Measurements from ENCODE around the gene NHS.

Gene NHS

DNA sequence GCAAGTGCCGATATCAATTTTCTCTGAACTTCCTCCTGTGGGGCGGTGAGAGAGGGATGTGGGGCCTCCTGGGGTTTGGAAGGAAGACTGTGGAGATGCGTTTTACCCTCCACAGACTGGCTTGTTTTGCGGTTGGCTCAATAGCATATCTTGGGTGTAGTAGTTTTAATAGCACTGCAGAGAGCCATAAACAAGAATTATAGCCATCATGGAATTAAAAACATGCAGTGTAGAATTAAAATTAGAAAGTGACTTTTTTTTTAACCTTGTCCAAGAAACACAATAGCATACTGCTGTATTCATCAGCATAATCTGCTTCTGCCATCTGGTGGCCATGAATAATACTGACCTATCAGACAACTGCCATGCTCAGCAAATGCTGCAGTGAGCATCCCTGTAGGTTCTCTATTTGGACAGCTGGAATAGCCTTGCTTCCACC, 315.0 kb downstream of the NHS start:
- peak; percentile 44 for DNase-seq

- no peak for DNase-seq
Measured at GRCh38 chrX:17692709-17693346, 317.8 kb downstream of the NHS start.

- DNase-seq: peak; percentile 8
Measured at GRCh38 chrX:17697191-17697590, 322.2 kb downstream of the NHS start.

GRCh38 chrX:17700976-17701375, 326.0 kb downstream of the NHS start:
- DNase-seq: no peak

GRCh38 chrX:17703201-17703600, 328.2 kb downstream of the NHS start:
- DNase-seq: no peak

GRCh38 chrX:17705211-17705610, 330.2 kb downstream of the NHS start:
- no peak for DNase-seq

DNA sequence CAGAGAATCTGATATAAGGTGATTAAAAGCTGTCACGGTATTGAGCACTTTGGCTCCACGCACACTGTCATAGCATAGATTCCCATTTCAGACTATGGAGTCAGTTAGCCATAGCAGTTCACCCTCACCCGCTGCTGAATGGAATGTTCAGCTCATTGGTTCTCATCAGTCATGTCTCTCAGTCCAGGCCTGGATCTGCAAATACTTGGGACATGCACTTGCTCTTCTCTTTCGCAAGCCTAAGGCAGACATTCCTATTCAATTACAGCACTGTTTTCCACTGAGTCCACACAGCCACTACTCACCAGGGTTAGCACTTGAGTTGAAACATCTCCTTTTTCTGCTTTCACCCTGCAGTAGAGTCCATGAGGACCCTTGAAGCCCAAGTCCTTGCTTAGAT, 331.7 kb downstream of the NHS start:
- no peak for DNase-seq

GRCh38 chrX:17707731-17708130, 332.7 kb downstream of the NHS start:
- DNase-seq: no peak

- no peak for DNase-seq
Measured at GRCh38 chrX:17710871-17711301, 335.9 kb downstream of the NHS start.

GRCh38 chrX:17713288-17713687, 338.3 kb downstream of the NHS start:
- DNase-seq: no peak

DNA sequence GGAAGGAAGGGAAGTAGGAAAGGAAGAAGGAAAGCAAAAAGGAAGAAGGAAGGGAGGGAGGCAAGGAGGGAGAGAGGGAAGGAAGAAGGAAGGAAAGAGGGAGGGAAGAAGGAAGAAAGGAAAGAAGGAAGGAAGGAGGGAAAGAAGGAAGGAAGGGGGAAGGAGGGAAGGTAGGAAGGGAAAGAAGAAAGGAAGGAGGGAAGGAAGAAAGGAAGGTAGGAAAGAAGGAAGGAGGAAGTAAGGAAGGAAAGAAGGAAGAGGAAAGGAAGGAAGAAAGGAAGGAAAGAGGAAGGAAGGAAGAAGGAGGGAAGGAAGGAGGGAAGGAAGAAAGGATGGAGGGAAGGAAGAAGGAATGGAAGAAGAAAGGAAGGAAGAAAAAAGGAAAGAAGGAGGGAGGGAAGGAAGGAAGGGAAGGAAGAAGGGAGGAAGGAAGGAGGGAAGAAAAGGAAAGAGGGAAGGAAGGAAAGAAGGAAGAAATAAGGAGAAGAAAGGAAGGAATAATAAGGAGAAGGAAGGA, 343.7 kb downstream of the NHS start:
- no peak for DNase-seq

DNA sequence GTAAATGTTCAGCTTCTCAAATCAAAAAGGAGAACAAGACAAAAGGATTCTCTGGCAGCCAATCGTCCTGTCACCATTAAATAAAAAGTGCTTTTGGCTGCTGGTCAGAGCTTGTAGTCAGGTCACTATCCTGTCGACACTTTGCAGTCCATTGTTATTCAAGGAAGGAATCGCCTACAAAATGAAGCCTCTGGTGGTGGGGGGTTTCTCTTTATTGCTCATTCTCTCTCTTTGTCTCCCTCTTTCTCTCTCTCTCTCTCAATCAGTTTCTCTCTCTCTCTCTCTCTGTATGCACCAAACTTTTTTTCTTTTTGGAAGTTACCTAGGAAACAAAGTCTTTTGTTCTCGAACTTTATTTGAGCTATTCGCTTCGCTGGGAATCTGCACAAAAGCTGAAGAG, 344.7 kb downstream of the NHS start:
- DNase-seq: no peak

GRCh38 chrX:17721715-17722114, 346.7 kb downstream of the NHS start:
- no peak for DNase-seq

- no peak for DNase-seq
Measured at GRCh38 chrX:17725181-17725580, 350.2 kb downstream of the NHS start.

- no peak for DNase-seq
Measured at GRCh38 chrX:17732138-17732783, 357.3 kb downstream of the NHS start.

- DNase-seq: no peak
Measured at GRCh38 chrX:17735406-17735805, 360.4 kb downstream of the NHS start.

GRCh38 chrX:17736478-17736855, 361.5 kb downstream of the NHS start:
- DNase-seq: no peak

DNA sequence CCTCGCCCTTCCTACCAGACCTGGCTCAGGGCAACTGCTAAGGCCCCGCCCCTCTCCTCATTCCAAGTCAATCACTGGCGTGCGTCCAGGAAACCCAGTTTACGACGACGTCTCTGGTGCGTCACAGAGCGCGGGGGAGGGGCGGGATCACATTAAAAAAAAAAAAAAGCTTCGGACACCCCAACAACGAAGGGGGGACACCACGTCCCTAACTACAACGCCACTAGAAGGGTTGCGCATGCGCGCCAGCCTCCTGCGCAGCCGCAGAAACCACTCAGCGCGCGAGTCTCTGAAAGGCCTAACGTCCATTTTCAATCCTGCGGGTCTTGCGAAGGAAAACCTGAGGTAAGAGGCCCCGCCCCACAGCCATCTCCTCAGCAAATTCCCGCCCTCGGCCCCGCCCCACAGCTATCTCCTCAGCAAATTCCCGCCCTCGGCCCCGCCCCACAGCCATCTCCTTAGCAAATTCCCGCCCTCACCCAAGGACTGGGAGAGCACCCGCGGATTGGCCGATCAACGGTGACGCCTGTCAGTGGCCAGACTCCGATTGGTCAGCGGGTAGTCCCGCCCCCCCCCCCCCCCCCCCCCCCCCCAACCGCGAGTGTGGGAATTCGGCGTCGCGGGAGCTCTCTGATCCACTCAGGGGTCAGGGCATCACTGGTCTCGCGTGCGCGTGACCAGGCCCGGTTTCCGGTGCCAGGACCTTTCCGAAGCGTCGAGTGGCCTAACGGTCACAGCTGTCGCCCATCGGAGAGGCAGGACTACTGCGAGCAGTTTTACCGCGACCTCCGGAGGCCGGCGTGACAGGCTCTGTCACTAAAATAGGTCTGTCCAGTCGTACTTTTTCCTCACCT, 362.1 kb downstream of the NHS start, which contains the start of gene SCML1:
Gene SCML1, plus strand, starts transcription at position 638 of the 854 bp plus-strand sequence. CDS start 6,694 bp downstream, outside the sequence.
- DNase-seq: peak; percentile 94

DNA sequence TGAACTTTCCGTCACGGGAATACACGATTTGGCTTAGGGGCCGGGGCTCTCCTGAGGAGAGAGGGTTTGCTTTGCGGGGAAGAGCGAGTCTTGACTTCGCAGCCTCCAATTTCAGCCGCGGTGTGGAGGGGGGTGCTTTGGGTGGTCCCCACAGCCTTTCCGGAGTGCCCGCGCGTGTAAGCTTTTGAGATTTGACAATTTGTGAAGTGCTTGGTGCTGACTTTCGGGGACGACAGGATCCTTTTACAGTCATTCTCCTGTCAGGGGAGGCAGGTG, 362.6 kb downstream of the NHS start:
- DNase-seq: no peak

DNA sequence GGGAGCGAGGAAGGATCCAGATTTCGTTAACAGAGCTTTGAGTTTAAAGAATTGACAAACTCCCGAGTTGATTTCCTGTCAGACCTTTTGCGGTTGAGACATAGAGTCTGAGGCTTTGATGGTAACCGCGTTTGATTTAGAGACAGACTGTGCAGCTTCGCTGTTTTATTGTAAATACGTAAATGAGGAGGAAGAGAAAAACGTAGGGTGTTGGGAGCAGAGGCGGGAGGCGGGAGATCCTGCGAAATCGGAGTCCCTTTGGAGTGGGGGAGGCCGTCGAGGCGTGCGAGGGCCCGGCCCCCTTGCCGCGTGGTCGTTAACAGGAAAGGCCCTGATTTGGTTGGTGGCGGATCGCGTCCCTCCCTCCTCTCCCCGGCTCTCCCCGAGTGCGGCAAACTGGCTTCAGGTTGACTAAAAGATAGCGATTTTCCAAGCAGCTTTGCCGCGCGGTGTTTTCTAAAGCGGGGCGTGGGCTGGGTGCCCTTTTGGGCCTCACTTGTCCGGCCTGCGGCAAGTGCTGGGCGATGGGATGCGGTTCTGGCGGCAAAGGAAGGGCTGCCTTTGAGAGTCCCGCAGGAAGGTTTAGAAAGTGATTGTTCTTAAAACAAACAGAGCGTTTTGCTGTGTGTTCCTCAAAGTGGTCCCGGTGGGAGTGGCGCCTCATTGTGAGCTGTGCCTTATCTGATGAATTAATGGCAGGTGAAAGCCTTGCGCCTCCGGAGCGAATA, 363.1 kb downstream of the NHS start:
- peak; percentile 45 for DNase-seq

GRCh38 chrX:17738737-17739535, 363.9 kb downstream of the NHS start:
- DNase-seq: peak; percentile 57
